ENCODE results near the gene STK4.

STK4 gene

DNA sequence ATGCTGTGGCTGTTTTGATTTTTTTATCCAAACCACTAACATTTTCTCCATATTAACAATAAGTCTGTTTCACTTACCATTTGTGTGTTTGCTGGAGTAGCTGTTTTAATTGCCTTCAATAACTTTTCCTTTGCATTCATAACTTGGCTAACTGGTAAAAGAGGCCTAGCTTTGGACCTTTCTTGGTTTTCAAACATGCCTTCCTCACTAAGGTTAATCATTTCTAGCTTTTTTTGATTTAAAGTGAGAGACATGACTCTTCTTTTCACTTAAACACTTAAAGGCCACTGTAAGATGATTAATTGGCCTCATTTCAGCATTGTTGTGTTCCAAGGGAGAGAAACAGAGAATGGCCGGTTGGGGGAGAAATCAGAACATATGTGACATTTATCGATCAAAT is 155.1 kb downstream of the STK4 start:
- Histone ChIP-seq H3K27me3 (ENCODE audit: control insufficient read depth in 1 of 2, insufficient read depth in 2 of 2, low read length in 2 of 2) (no peaks in the 10 kb centered on the region), H3K9ac (ENCODE audit: low read length) (no peak overlapping the region), H3K9me3 (ENCODE audit: low read length) (no peaks in the 10 kb centered on the region), H3K27ac (ENCODE audit: low read depth, low read length) (no peak overlapping the region), H3K4me3 (ENCODE audit: low read depth in 1 of 2, low read length in 2 of 2) (no peak overlapping the region), H3K4me1 (ENCODE audit: insufficient read depth, low read length) (no peaks in the 10 kb centered on the region), H3K36me3 (ENCODE audit: insufficient read depth, low read length) (no peaks in the 10 kb centered on the region)

DNA sequence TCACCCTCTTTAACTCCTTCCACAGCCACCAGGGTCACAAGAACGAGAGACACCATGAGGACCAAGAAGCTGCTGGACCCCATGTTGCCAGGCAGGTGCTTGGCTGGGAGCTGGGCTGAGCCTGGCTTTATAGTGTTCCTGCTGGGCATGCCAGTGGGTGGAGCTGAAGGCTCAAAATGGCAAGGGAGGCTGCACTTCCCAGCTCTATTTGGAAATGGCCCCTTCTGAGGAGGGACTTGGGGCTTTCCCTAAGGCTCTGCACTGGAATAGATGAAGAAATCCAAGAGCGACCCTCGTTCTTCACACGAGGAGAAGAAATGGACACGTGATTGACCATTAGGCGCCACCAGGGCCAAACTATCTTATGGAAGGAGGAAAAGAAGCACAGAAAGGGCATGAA is 158.1 kb downstream of the STK4 start, which contains the start of gene WFDC12:
Gene WFDC12 (minus strand): TSS at position 101 of the 400 bp plus-strand sequence. CDS start 18 bp downstream, at position 83.
- Histone ChIP-seq H3K9ac (ENCODE audit: low read length) (no peak within 1 kb of the TSS), H3K4me3 (ENCODE audit: low read depth in 1 of 2, low read length in 2 of 2) (no peak within 1 kb of the TSS), H3K27me3 (ENCODE audit: control insufficient read depth in 1 of 2, insufficient read depth in 2 of 2, low read length in 2 of 2) (no peaks in the 10 kb centered on the region)

DNA sequence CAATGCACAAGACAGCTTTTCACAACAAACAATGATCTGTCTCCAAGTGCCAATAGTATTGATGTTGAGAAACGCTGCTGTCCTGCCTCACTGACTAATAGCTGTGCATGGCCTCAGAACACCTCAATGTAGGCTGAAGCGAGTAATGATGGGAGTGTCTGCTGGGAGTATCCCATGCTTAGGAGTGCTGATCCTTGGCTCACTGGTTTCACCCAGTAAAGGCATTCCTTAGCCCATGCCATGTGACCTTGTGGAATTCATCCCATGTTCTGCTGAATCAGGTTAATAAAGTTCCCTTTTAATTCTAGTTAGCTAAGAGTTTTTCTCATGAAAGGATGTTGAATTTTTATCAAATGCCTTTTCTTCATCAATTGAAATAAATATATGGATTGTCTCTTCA is 161.8 kb downstream of the STK4 start:
- H3K4me3 ChIP-seq (ENCODE audit: low read depth in 1 of 2, low read length in 2 of 2), result no peak overlapping the region
- H3K9me3 ChIP-seq (ENCODE audit: low read length), result no peaks in the 10 kb centered on the region
- H3K27me3 ChIP-seq (ENCODE audit: control insufficient read depth in 1 of 2, insufficient read depth in 2 of 2, low read length in 2 of 2), result no peaks in the 10 kb centered on the region
- H3K36me3 ChIP-seq (ENCODE audit: insufficient read depth, low read length), result no peaks in the 10 kb centered on the region
- no peak overlapping the region for H3K9ac ChIP-seq (ENCODE audit: low read length)
- no peaks in the 10 kb centered on the region for H3K4me1 ChIP-seq (ENCODE audit: insufficient read depth, low read length)
- H3K27ac ChIP-seq (ENCODE audit: low read depth, low read length), result no peak overlapping the region

More for the DNA sequence above, 158.1 kb downstream of the STK4 start, which contains the start of gene WFDC12:
- Histone ChIP-seq H3K36me3 (ENCODE audit: insufficient read depth, low read length) (no peaks in the 10 kb centered on the region), H3K4me1 (ENCODE audit: insufficient read depth, low read length) (no peaks in the 10 kb centered on the region), H3K27ac (ENCODE audit: low read depth, low read length) (no peak within 1 kb of the TSS), H3K9me3 (ENCODE audit: low read length) (no peaks in the 10 kb centered on the region)
